NT2/D1 (cell line): ENCODE data around the gene LDLR.

ENCODE experiments used
- YY1 ChIP-seq: IDR thresholded peaks from 2 replicates; pipeline ENCODE4 v1.6.1; 2011; ENCODE audit not compliant: insufficient read length, insufficient read depth
- ZNF274 ChIP-seq: IDR thresholded peaks from 2 replicates; pipeline ENCODE4 v1.6.1; 2011; ENCODE audit warnings: mild to moderate bottlenecking, low read depth, low read length

DNA sequence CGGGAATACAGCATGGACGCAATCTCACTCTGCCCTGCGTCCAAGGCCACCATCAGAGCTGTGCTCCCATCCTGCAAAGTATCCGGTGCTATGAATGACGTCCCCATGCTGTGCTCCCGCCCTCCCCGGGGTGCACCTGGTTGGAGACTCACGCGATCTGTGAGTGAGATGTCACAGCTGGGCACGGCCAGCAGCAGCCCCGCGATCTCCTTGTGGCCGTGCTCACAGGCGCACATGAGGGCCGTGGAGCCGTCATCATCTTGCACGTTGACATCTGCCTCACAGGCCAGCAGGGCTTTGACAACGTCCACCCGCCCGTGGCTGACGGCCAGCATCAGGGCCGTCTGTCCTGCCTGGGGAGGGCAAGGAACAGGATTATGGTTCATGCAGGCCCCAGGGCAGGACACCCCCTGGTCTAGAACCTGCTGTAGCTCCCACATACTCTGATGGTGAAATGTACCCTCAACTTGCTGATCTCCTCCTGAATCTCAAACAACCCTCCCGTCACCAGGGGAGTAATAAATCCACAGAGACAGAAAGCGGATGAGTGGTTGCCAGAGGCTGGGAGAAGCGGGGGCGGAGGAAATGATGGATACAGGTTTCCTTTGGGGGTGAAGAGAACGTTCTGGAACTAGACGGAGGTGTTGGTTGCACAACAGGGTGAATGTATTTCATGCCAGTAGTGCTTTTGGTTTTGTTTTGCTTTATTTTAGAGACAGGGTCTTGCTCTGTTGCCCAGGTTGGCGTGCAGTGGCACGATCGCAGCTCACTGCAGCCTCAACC is 80.8 kb downstream of the LDLR start:
- TF ChIP-seq YY1: no peak
- TF ChIP-seq ZNF274: no peak
